ENCODE results near the gene STXBP6.
"Not testable (repeated sequence)": the region's sequence is repeated elsewhere in the genome, so short reads cannot be mapped to it uniquely, and the experiment has no call there.

Gene STXBP6

GRCh38 chr14:24808412-24808811 is 241.5 kb downstream of the STXBP6 start:
- intact Hi-C loops (cut with DNase I; ENCODE audit: low total_unique reads) = no loop called here

GRCh38 chr14:24806061-24806678 is 243.8 kb downstream of the STXBP6 start:
- Histone ChIP-seq H3K27me3 (no peaks in the 10 kb centered on the region), H3K9me3 (no peaks in the 10 kb centered on the region), H3K4me3 (no peak overlapping the region), H3K4me1 (no peaks in the 10 kb centered on the region), H3K36me3 (no peaks in the 10 kb centered on the region), H3K27ac (no peak overlapping the region)
- DNase-seq = peak in 1 of 2 donors; percentile 60
- TF ChIP-seq CTCF (IDR thresholded peaks at IDR 0.05) = peak; percentile 63 to 64
- intact Hi-C loops (cut with DNase I; ENCODE audit: low total_unique reads) = no loop called here

More at GRCh38 chr14:24808412-24808811, 241.5 kb downstream of the STXBP6 start:
- no peak for TF ChIP-seq CTCF (IDR thresholded peaks at IDR 0.05)
- H3K27me3 ChIP-seq = no peaks in the 10 kb centered on the region
- H3K27ac ChIP-seq = no peak overlapping the region
- no peaks in the 10 kb centered on the region for H3K4me1 ChIP-seq
- H3K4me3 ChIP-seq = no peak overlapping the region
- no peak for DNase-seq
- H3K36me3 ChIP-seq = no peaks in the 10 kb centered on the region
- H3K9me3 ChIP-seq = no peaks in the 10 kb centered on the region

- Histone ChIP-seq H3K27me3 (no peaks in the 10 kb centered on the region), H3K27ac (no peak overlapping the region), H3K4me1 (no peaks in the 10 kb centered on the region), H3K4me3 (no peak overlapping the region), H3K36me3 (no peaks in the 10 kb centered on the region), H3K9me3 (no peaks in the 10 kb centered on the region)
- no peak for DNase-seq
- no peak for TF ChIP-seq CTCF (IDR thresholded peaks at IDR 0.05)
- intact Hi-C loops (cut with DNase I; ENCODE audit: low total_unique reads) = no loop called here
These were observed 245.3 kb downstream of the STXBP6 start for GRCh38 chr14:24804552-24805212.

- H3K4me1 ChIP-seq = no peaks in the 10 kb centered on the region
- TF ChIP-seq CTCF (IDR thresholded peaks at IDR 0.05) = no peak
- no peaks in the 10 kb centered on the region for H3K9me3 ChIP-seq
- H3K27me3 ChIP-seq = no peaks in the 10 kb centered on the region
- H3K27ac ChIP-seq = no peak overlapping the region
- DNase-seq = no peak
- H3K4me3 ChIP-seq = no peak overlapping the region
- intact Hi-C loops (cut with DNase I; ENCODE audit: low total_unique reads) = no loop called here
- no peaks in the 10 kb centered on the region for H3K36me3 ChIP-seq
These were observed 245.9 kb downstream of the STXBP6 start for GRCh38 chr14:24803933-24804494.

- intact Hi-C loops (cut with DNase I; ENCODE audit: low total_unique reads); H3K4me3 ChIP-seq; H3K9me3 ChIP-seq; H3K27me3 ChIP-seq; H3K36me3 ChIP-seq; DNase-seq; H3K4me1 ChIP-seq; H3K27ac ChIP-seq: not testable (repeated sequence)
These were observed 246.5 kb downstream of the STXBP6 start for GRCh38 chr14:24803426-24803825.

- H3K4me3 ChIP-seq = no peak overlapping the region
These were observed 247.7 kb downstream of the STXBP6 start for GRCh38 chr14:24802236-24802635.

More at GRCh38 chr14:24802236-24802635, 247.7 kb downstream of the STXBP6 start:
- no peaks in the 10 kb centered on the region for H3K27me3 ChIP-seq
- no peak for TF ChIP-seq CTCF (IDR thresholded peaks at IDR 0.05)
- H3K9me3 ChIP-seq = no peaks in the 10 kb centered on the region
- no peak for DNase-seq
- intact Hi-C loops (cut with DNase I; ENCODE audit: low total_unique reads) = no loop called here
- no peaks in the 10 kb centered on the region for H3K36me3 ChIP-seq
- no peak overlapping the region for H3K27ac ChIP-seq
- H3K4me1 ChIP-seq = no peaks in the 10 kb centered on the region
